DMS79 (cell line): ENCODE data around the gene LOXL3.

Experiments used
- DNase-seq: peaks from one replicate; lab custom pipeline; 2025; lab: John Stamatoyannopoulos, UW

The LOXL3 gene

GRCh38 chr2:74553892-74554819 is at the start of gene LOXL3, which contains the start of gene DOK1:
TSS of gene LOXL3 (minus strand) at chr2:74553942. CDS start at chr2:74552634, 1,308 bp downstream.
TSS of gene DOK1 (plus strand) at chr2:74554720. CDS start at chr2:74554755, 35 bp downstream.
- peak; percentile 52 for DNase-seq

DNA sequence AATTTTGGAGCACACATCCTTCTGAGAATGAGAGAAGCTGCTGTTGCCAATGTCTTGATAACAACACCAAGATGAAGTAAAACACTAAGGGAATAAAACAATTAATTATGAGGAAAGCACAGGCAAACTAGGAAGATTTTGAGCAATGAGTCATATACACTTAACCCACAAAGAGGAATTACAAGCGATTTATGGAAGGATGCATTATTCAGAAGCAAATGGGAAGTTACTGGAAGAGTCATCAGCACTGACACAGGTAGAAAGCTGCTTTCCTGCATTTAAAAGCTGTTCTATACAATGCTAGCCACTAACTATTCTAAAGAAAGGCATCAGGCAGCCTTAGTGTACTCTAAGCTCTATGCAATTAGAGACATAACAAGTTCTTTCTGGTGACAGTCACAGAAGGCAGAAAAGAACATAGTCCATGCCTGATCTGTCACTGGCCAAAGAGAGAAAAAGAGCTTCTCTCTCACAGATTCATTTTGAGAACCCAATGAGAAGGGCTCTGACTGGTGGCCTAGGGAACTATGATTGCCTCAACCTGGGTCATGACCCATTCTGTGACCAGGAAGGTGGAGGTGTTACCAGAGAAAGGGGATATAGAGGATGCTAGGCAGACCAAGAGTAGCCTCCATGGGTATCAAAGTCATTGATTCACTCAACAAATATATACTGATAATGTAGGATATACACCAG is 49.0 kb upstream of the LOXL3 start:
- DNase-seq: no peak

DNA sequence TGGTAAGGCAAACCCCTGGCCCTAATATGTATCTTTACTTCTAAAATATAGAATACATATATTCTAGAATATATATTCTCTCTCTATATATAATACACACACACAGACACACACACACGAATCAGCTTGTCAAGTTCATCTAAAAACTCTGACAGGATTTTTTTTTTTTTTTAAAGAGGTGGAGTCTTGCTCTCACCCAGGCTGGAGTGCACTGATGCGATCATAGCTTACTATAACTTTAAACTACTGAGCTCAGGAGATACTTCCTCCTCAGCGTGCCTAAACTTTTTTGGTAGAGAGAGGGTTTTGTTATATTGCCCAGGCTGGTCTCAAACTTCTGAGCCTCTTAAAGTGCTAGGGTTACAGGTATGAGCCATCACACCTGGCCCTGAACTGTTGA is 45.9 kb upstream of the LOXL3 start:
- no peak for DNase-seq

DNA sequence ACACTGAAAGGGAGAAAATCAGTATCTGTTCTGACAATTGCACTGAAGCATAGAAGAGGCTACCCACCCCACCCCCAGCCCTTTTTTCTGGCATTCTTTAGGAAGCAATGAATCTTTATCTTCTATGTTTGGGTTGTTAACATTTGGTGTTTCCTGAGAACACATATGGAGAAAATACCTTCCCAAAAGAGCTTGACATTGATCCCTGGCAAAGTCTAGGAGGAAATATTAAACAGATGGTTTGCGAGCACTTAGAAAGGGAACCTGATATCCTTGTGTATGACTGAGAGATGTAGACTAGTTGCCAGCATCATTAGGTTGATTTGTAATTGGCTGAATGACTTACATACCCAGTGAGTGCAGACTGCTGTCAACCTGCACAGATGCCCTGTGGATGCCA is 43.7 kb upstream of the LOXL3 start:
- no peak for DNase-seq

GRCh38 chr2:74596584-74596983 is 42.8 kb upstream of the LOXL3 start:
- DNase-seq: no peak

- no peak for DNase-seq
Observed at GRCh38 chr2:74593826-74594772, 40.4 kb upstream of the LOXL3 start.

DNA sequence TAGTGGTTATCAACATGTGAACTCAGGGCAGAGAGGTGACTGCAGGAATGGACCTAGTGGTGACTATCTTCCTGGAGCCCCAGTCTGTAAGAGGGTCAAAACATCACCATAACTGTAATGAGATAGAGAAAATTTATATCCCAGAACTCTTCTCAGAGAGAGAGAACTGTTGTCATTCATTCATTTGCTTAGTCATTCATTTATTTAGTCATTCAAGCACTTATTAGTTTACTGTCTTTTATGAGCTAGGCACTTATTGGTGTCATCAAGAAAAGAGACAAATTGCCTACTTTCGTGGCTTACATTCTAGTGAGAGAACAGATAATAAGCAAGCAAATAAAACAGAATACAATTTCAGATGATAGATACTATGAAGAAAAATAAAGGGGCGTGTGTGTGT is 34.9 kb upstream of the LOXL3 start:
- DNase-seq: no peak

GRCh38 chr2:74587664-74588277 is 34.0 kb upstream of the LOXL3 start:
- peak; percentile 35 for DNase-seq

DNA sequence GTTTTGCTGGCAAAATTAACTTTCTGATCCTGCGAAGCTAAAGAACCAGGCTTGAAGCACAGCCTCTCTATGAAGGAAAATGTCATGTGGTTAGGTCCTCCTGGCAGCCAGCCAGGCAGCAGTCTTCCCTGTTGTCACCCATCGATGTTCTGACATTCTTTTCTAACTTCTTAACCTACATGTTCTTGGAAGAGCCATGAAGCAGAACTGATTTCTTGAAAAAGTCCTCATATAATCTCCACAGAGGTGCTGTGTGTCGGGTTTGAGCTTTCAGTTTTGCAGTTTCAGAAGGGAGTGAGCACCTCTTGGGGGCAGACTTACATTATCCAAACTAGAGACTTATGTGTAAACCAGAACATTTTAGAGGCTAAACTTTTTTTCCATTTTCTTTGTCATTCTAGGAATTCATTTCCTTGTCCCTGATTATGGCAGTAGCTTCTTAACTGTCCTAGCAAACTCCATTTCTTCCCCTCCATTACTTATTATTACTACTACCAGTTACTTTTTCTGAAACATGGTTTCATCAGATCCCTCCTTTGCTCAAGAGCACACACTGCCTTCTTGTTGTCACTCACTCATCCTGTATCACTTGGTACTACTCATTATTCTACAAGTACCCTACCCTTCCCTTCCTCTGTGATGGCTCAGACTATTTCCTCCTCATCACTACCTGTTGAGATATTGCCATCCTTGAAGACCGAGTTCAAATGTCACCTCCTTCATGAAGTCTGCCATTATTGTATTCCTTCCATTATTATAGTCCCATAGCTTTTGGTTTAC is 31.9 kb upstream of the LOXL3 start:
- DNase-seq: no peak

- no peak for DNase-seq
Observed at GRCh38 chr2:74584088-74584645, 30.4 kb upstream of the LOXL3 start.

DNA sequence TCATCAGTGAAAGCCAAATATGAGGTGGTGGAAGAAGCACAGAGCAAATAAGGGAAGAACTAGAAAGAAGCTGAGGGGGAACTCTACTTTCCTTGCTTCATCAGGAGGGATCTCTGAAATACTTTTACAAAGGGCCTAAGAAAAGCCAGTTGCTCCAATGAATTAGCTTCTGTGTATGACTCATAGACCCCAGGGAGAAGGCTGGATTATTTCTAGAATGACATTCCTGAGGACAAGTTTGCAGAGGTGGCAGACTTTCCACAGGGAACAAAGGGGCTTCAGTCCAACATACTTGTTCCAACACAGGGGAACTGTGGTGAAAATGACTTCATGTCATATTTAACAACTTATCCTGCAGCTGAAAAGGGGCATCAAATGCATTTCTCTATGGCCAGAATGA is 29.8 kb upstream of the LOXL3 start:
- no peak for DNase-seq

- DNase-seq: no peak
Observed at GRCh38 chr2:74582184-74582583, 28.4 kb upstream of the LOXL3 start.

- no peak for DNase-seq
Observed at GRCh38 chr2:74581463-74581862, 27.7 kb upstream of the LOXL3 start.

GRCh38 chr2:74578408-74578807 is 24.7 kb upstream of the LOXL3 start:
- no peak for DNase-seq

GRCh38 chr2:74577448-74577847 is 23.7 kb upstream of the LOXL3 start:
- no peak for DNase-seq

GRCh38 chr2:74576863-74577229 is 23.1 kb upstream of the LOXL3 start:
- DNase-seq: no peak

DNA sequence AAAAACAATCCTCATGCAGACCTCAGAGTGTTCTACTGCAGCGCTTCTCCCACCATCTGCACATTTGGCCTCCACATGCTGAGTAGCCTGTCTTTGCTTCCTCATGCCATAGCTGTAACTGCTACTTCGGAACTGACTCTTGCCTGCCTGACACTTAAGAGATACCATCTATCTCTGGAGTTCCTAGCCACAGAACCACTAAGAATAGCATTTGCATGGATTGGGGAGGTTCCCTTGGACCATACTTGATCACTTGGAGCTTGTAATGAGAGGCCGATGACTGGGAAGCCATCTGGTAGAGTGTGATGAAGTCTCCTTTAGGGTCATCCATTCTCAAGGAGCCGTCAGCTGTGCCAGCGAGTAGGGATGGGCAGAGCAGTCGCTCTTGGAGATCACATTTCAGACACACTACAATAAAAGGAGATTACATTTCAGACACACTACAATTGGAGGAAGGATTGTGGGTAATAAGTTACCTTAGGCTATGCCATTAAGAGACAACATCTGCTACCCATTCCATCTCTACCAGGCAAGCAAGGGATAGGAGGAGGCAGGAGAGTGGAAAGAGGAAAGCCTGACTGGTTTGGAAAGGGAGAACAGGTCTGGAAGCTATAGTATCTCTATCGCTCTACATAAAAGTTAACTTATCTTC is 22.6 kb upstream of the LOXL3 start:
- DNase-seq: no peak

- no peak for DNase-seq
Observed at GRCh38 chr2:74575320-74575719, 21.6 kb upstream of the LOXL3 start.

DNA sequence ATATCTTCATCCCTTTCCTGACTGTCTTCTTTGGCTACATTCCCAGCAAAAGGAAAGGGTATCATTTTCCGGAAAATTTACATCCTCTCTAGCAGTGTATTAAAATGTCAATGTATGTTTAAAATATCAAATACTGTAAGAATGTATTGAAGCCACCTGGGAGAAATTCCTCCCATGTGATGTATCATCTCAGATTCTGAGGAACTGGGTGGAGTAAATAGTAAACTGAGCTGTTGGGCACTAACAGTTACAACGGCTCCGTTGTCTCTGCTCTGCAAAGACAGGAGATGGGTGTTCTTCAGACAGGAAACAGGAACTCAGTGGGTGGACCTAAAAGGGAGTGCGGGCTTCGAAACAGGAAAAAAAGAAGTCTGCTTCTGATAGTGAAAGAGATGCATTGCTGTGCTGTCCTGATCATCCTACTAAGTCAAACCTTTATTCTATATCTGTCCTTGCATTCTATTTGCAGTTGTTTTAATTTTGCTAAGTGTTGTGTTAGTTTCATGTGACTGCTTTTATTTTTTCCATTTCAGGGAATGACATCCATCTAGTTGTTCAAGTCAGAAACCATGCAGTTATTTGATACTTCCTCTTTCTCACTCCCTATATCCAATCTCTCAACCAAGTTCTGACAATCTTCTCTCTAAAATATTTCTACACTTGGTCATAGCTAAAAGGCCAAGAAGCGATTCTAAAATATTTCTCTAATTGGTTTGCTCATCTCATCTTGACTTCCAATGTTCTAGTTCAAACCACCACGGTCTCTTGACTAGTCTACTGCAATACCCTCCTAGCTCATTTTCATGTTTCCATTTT is 20.2 kb upstream of the LOXL3 start:
- no peak for DNase-seq
